ENCODE measurements around the gene SRC.

Gene SRC

GRCh38 chr20:37393863-37394542 is 48.1 kb downstream of the SRC start:
- H3K4me1 Mint-ChIP-seq (ENCODE audit: low read depth): no peaks in the 10 kb centered on the region
- no peaks in the 10 kb centered on the region for H3K27me3 Mint-ChIP-seq
- no peak overlapping the region for H3K27ac Mint-ChIP-seq
- H3K9me3 Mint-ChIP-seq: no peaks in the 10 kb centered on the region
- no peak overlapping the region for H3K4me3 Mint-ChIP-seq
- no peaks in the 10 kb centered on the region for H3K36me3 Mint-ChIP-seq (ENCODE audit: low read depth)

- H3K27me3 Mint-ChIP-seq: no peaks in the 10 kb centered on the region
- H3K9me3 Mint-ChIP-seq: no peaks in the 10 kb centered on the region
- H3K4me3 Mint-ChIP-seq: no peak overlapping the region
- no peaks in the 10 kb centered on the region for H3K4me1 Mint-ChIP-seq (ENCODE audit: low read depth)
- no peaks in the 10 kb centered on the region for H3K36me3 Mint-ChIP-seq (ENCODE audit: low read depth)
- H3K27ac Mint-ChIP-seq: no peak overlapping the region
These were observed 48.8 kb downstream of the SRC start for GRCh38 chr20:37394543-37395409.

GRCh38 chr20:37395410-37395797 is 49.5 kb downstream of the SRC start:
- no peaks in the 10 kb centered on the region for H3K36me3 Mint-ChIP-seq (ENCODE audit: low read depth)
- H3K9me3 Mint-ChIP-seq: no peaks in the 10 kb centered on the region
- no peaks in the 10 kb centered on the region for H3K27me3 Mint-ChIP-seq
- H3K4me3 Mint-ChIP-seq: no peak overlapping the region
- H3K4me1 Mint-ChIP-seq (ENCODE audit: low read depth): no peaks in the 10 kb centered on the region
- no peak overlapping the region for H3K27ac Mint-ChIP-seq

GRCh38 chr20:37395921-37396415 is 50.0 kb downstream of the SRC start:
- Mint-ChIP-seq H3K36me3 (ENCODE audit: low read depth) (no peaks in the 10 kb centered on the region), H3K27ac (no peak overlapping the region), H3K4me1 (ENCODE audit: low read depth) (no peaks in the 10 kb centered on the region), H3K9me3 (no peaks in the 10 kb centered on the region), H3K4me3 (no peak overlapping the region), H3K27me3 (no peaks in the 10 kb centered on the region)

GRCh38 chr20:37396416-37397075 is 50.6 kb downstream of the SRC start:
- Mint-ChIP-seq H3K9me3 (no peaks in the 10 kb centered on the region), H3K27ac (no peak overlapping the region), H3K27me3 (no peaks in the 10 kb centered on the region), H3K4me3 (no peak overlapping the region), H3K36me3 (ENCODE audit: low read depth) (no peaks in the 10 kb centered on the region), H3K4me1 (ENCODE audit: low read depth) (no peaks in the 10 kb centered on the region)

GRCh38 chr20:37397076-37397953 is 51.4 kb downstream of the SRC start:
- Mint-ChIP-seq H3K27me3 (no peaks in the 10 kb centered on the region), H3K9me3 (no peaks in the 10 kb centered on the region), H3K4me1 (ENCODE audit: low read depth) (no peaks in the 10 kb centered on the region), H3K4me3 (no peak overlapping the region), H3K27ac (no peak overlapping the region), H3K36me3 (ENCODE audit: low read depth) (no peaks in the 10 kb centered on the region)

- Mint-ChIP-seq H3K4me3 (no peak overlapping the region), H3K27ac (no peak overlapping the region), H3K27me3 (no peaks in the 10 kb centered on the region), H3K36me3 (ENCODE audit: low read depth) (no peaks in the 10 kb centered on the region), H3K4me1 (ENCODE audit: low read depth) (no peaks in the 10 kb centered on the region), H3K9me3 (no peaks in the 10 kb centered on the region)
These were observed 52.2 kb downstream of the SRC start for GRCh38 chr20:37397954-37398749.

- Mint-ChIP-seq H3K4me3 (no peak overlapping the region), H3K27ac (no peak overlapping the region), H3K4me1 (ENCODE audit: low read depth) (no peaks in the 10 kb centered on the region), H3K36me3 (ENCODE audit: low read depth) (no peaks in the 10 kb centered on the region), H3K9me3 (no peaks in the 10 kb centered on the region), H3K27me3 (no peaks in the 10 kb centered on the region)
These were observed 53.0 kb downstream of the SRC start for GRCh38 chr20:37398750-37399621.

- H3K4me3 Mint-ChIP-seq: no peak overlapping the region
- H3K4me1 Mint-ChIP-seq (ENCODE audit: low read depth): peaks cover 10% of the 10 kb centered on the region
- H3K27me3 Mint-ChIP-seq: peaks cover 10% of the 10 kb centered on the region
- no peaks in the 10 kb centered on the region for H3K36me3 Mint-ChIP-seq (ENCODE audit: low read depth)
- no peak overlapping the region for H3K27ac Mint-ChIP-seq
- H3K9me3 Mint-ChIP-seq: no peaks in the 10 kb centered on the region
These were observed 55.5 kb downstream of the SRC start for GRCh38 chr20:37401282-37401929.

GRCh38 chr20:37401930-37402675 is 56.2 kb downstream of the SRC start:
- peaks cover 14% of the 10 kb centered on the region for H3K4me1 Mint-ChIP-seq (ENCODE audit: low read depth)
- no peaks in the 10 kb centered on the region for H3K9me3 Mint-ChIP-seq
- H3K27ac Mint-ChIP-seq: no peak overlapping the region
- H3K4me3 Mint-ChIP-seq: no peak overlapping the region
- H3K36me3 Mint-ChIP-seq (ENCODE audit: low read depth): no peaks in the 10 kb centered on the region
- H3K27me3 Mint-ChIP-seq: peaks cover 11% of the 10 kb centered on the region

GRCh38 chr20:37403107-37404033 is 57.4 kb downstream of the SRC start:
- H3K9me3 Mint-ChIP-seq: no peaks in the 10 kb centered on the region
- no peak overlapping the region for H3K4me3 Mint-ChIP-seq
- H3K27ac Mint-ChIP-seq: no peak overlapping the region
- no peaks in the 10 kb centered on the region for H3K36me3 Mint-ChIP-seq (ENCODE audit: low read depth)
- peaks cover 24% of the 10 kb centered on the region for H3K27me3 Mint-ChIP-seq
- H3K4me1 Mint-ChIP-seq (ENCODE audit: low read depth): peaks cover 19% of the 10 kb centered on the region

All from stimulated activated naive CD8-positive, alpha-beta T cell treated with anti-CD3 and anti-CD28 coated beads, Interleukin-15, Interleukin-2, amounts not matched to agents 100 ng/mL and 50 ng/mL, for 24 hours (primary cell).